CD14-positive monocyte (primary cell): Measurements from ENCODE around the gene GABRG3. TPM values are rescaled to one million over a fixed set of nuclear protein-coding genes. Genes with fewer than 3 reads are reported as not detected.

Experiments used
- DNase-seq, 3 donors: peaks; one replicate each; pipeline ENCODE4 v3.0.0-alpha.2; 2011 to 2022
- H2AFZ ChIP-seq: 2 replicates; pipeline ENCODE4 v1.6.0; 2012; ENCODE audit warnings: mild to moderate bottlenecking, low read depth, low read length, inconsistent platforms; ENCODE audit not compliant: insufficient read depth, poor library complexity, severe bottlenecking
- H3K27ac ChIP-seq, 2 donors: 1 replicate in 1 of 2; 2 replicates in 1 of 2; pipeline ENCODE4 v1.5.1; 2012 to 2013; ENCODE audit warnings: low read length in 2 of 2, control low read depth in 1 of 2, inconsistent platforms in 1 of 2, low read depth in 1 of 2, mild to moderate bottlenecking in 1 of 2
- H3K27me3 ChIP-seq, 2 donors: one replicate each; pipeline versions ENCODE4 v1.6.0 to v1.6.1; 2011 to 2013; ENCODE audit warnings: low read length in 2 of 2; ENCODE audit not compliant: control insufficient read depth in 2 of 2, insufficient read depth in 2 of 2
- H3K36me3 ChIP-seq, 2 donors: replicated peaks in 1 of 2; 1 replicate in 1 of 2; 2 replicates in 1 of 2; pipeline versions ENCODE4 v1.5.1 to v1.6.1; 2012 to 2013; ENCODE audit warnings: low read length in 2 of 2, control low read depth in 1 of 2, inconsistent platforms in 1 of 2, mild to moderate bottlenecking in 1 of 2; ENCODE audit not compliant: insufficient read depth in 2 of 2, control insufficient read depth in 1 of 2
- H3K4me1 ChIP-seq, 2 donors: 1 replicate in 1 of 2; 2 replicates in 1 of 2; pipeline versions ENCODE4 v1.5.1 to v1.6.1; 2012 to 2013; ENCODE audit warnings: low read length in 2 of 2, control low read depth in 1 of 2, inconsistent platforms in 1 of 2, mild to moderate bottlenecking in 1 of 2, moderate library complexity in 1 of 2; ENCODE audit not compliant: insufficient read depth in 2 of 2, control insufficient read depth in 1 of 2
- H3K4me2 ChIP-seq: replicated peaks from 2 replicates; pipeline ENCODE3; 2012; ENCODE audit warnings: low read length, moderate library complexity, mild to moderate bottlenecking; ENCODE audit not compliant: poor library complexity, severe bottlenecking; ENCODE audit errors: extremely low read depth
- H3K4me3 ChIP-seq, 3 experiments: fragments of 200-600 bp in 1 of 3; sonication (generic) in 1 of 3; replicated peaks in 1 of 3; 1 replicate in 2 of 3; 2 replicates in 1 of 3; pipeline ENCODE4 v1.5.1; 2011 to 2013; ENCODE audit warnings: low read length in 3 of 3, mild to moderate bottlenecking in 3 of 3, control low read depth in 2 of 3, low read depth in 2 of 3, inconsistent platforms in 1 of 3, moderate library complexity in 1 of 3
- H3K79me2 ChIP-seq: 2 replicates; pipeline ENCODE4 v1.6.0; 2012; ENCODE audit warnings: mild to moderate bottlenecking, control low read depth, inconsistent platforms, low read length, moderate library complexity; ENCODE audit not compliant: insufficient read depth
- H3K9ac ChIP-seq: 2 replicates; pipeline ENCODE4 v1.6.0; 2017; ENCODE audit warnings: low read length, mild to moderate bottlenecking; ENCODE audit not compliant: insufficient read depth, poor library complexity, severe bottlenecking
- H3K9me3 ChIP-seq, 2 donors: replicated peaks in 1 of 2; 1 replicate in 1 of 2; 2 replicates in 1 of 2; pipeline versions ENCODE4 v1.5.1 to v1.6.1; 2012 to 2013; ENCODE audit warnings: low read length in 2 of 2, control low read depth in 1 of 2; ENCODE audit not compliant: control insufficient read depth in 1 of 2, insufficient read depth in 1 of 2
- H4K20me1 ChIP-seq: 2 replicates; pipeline ENCODE4 v1.6.0; 2012; ENCODE audit warnings: mild to moderate bottlenecking, low read length, control low read depth, moderate library complexity; ENCODE audit not compliant: insufficient read depth
- H3K27ac Mint-ChIP-seq, 7 donors: one replicate each; pipeline ENCODE4 v1.8.0; 2020; ENCODE audit warnings: mild to moderate bottlenecking in 7 of 7, mixed read lengths in 7 of 7, moderate library complexity in 6 of 7, inconsistent platforms in 2 of 7
- H3K27me3 Mint-ChIP-seq, 3 donors: one replicate each; pipeline ENCODE4 v1.8.0; 2021 to 2022; ENCODE audit warnings: low read depth in 3 of 3, mild to moderate bottlenecking in 3 of 3, mixed read lengths in 3 of 3, moderate library complexity in 3 of 3, inconsistent platforms in 1 of 3
- H3K36me3 Mint-ChIP-seq, 2 donors: one replicate each; pipeline ENCODE4 v1.8.0; 2020; ENCODE audit warnings: mixed read lengths in 2 of 2, inconsistent platforms in 1 of 2, mild to moderate bottlenecking in 1 of 2
- H3K4me1 Mint-ChIP-seq: one replicate; pipeline ENCODE4 v1.8.0; 2020; ENCODE audit warnings: mild to moderate bottlenecking, mixed read lengths
- H3K4me3 Mint-ChIP-seq, 2 donors: one replicate each; pipeline ENCODE4 v1.8.0; 2020; ENCODE audit warnings: mild to moderate bottlenecking in 2 of 2, mixed read lengths in 2 of 2, moderate library complexity in 1 of 2
- H3K9me3 Mint-ChIP-seq, 7 donors: one replicate each; pipeline ENCODE4 v1.8.0; 2020 to 2022; ENCODE audit warnings: mixed read lengths in 7 of 7, mild to moderate bottlenecking in 6 of 7, moderate library complexity in 6 of 7, inconsistent platforms in 2 of 7
- CTCF ChIP-seq: fragments of 200-600 bp; IDR thresholded peaks from one replicate; pipeline ENCODE4 v1.8.0; 2022; ENCODE audit warnings: antibody characterized with exemption, mild to moderate bottlenecking
- WGBS: methylation state at CpG from one replicate; pipeline ENCODE4 v1.1.5; 2013; ENCODE audit warnings: missing lambda C conversion rate; ENCODE audit not compliant: insufficient coverage; 5-methylcytosine and 5-hydroxymethylcytosine counted together
- intact Hi-C, 2 donors: fragments of 100-400 bp; cut with micrococcal nuclease; formaldehyde crosslinking; loops; one replicate each; pipeline versions ENCODE4 v1.15.0 to v1.15.1; 2023
- polyA plus RNA-seq, 3 donors: library from polyadenylated mRNA; depleted of rRNA in 1 of 3; unstranded in 2 of 3; stranded (reverse) in 1 of 3; fragments of 300-500 nt in 2 of 3; fragments of >200 nt in 1 of 3; fragmentation: Illumina TruSeq in 2 of 3; gene quantifications; 1 replicate in 2 of 3; 2 replicates in 1 of 3; pipeline ENCODE4 v1.2.3, GENCODE V29; 2012 to 2021

GABRG3 gene
- polyA plus RNA-seq, 3 donors = not detected

GRCh38 chr15:27428151-27428550 lies 457.2 kb downstream of the GABRG3 start:
- no peaks in the 10 kb centered on the region for H3K79me2 ChIP-seq
- H3K27ac Mint-ChIP-seq = no peak overlapping the region
- H4K20me1 ChIP-seq = no peaks in the 10 kb centered on the region
- H3K27me3 Mint-ChIP-seq = no peaks in the 10 kb centered on the region
- no peaks in the 10 kb centered on the region for H3K36me3 Mint-ChIP-seq
- no peak for TF ChIP-seq CTCF
- DNase-seq = no peak
- H3K4me2 ChIP-seq = no peak overlapping the region
- no peaks in the 10 kb centered on the region for H3K4me1 ChIP-seq
- H3K4me3 Mint-ChIP-seq = no peak overlapping the region
- H3K36me3 ChIP-seq = no peaks in the 10 kb centered on the region
- no peak overlapping the region for H3K27ac ChIP-seq
- H2AFZ ChIP-seq = no peak overlapping the region
- no CpG with 5 or more reads among the region's 3 CpGs for whole genome bisulfite sequencing
- H3K4me3 ChIP-seq = no peak overlapping the region
- no peaks in the 10 kb centered on the region for H3K27me3 ChIP-seq
- H3K4me1 Mint-ChIP-seq = no peaks in the 10 kb centered on the region
- intact Hi-C loops = no loop called here
- peaks cover 13 to 32% of the 10 kb centered on the region in 2 donors for H3K9me3 ChIP-seq
- H3K9ac ChIP-seq = no peak overlapping the region
- peaks cover 2 to 21% (median 12%) of the 10 kb centered on the region in 7 donors for H3K9me3 Mint-ChIP-seq

GRCh38 chr15:27429577-27429976 lies 458.6 kb downstream of the GABRG3 start:
- Histone ChIP-seq H2AFZ (no peak overlapping the region), H3K36me3 (no peaks in the 10 kb centered on the region), H3K27me3 (no peaks in the 10 kb centered on the region), H4K20me1 (no peaks in the 10 kb centered on the region), H3K4me1 (no peaks in the 10 kb centered on the region), H3K9ac (no peak overlapping the region), H3K27ac (no peak overlapping the region), H3K4me3 (no peak overlapping the region), H3K9me3 (peaks cover 14 to 43% of the 10 kb centered on the region in 2 donors), H3K79me2 (no peaks in the 10 kb centered on the region), H3K4me2 (no peak overlapping the region)
- no CpG with 5 or more reads among the region's 4 CpGs for WGBS
- Mint-ChIP-seq H3K4me1 (no peaks in the 10 kb centered on the region), H3K4me3 (no peak overlapping the region), H3K27ac (no peak overlapping the region), H3K9me3 (peaks cover 2 to 14% (median 8%) of the 10 kb centered on the region in 7 donors), H3K27me3 (no peaks in the 10 kb centered on the region), H3K36me3 (no peaks in the 10 kb centered on the region)
- no peak for TF ChIP-seq CTCF
- DNase-seq = no peak
- intact Hi-C loops = no loop called here
